Psoas muscle (tissue), 8 donors: ENCODE results near the gene MAP3K4. TPM values are rescaled to one million over a fixed set of nuclear protein-coding genes. Genes with fewer than 3 reads are reported as not detected.

Experiments used
- ATAC-seq, 4 donors: fragments of 200-7000 bp; cut with Tn5 transposase; one replicate each; pipeline ENCODE4 v1.9.1; 2020; ENCODE audit warnings: moderate library complexity in 3 of 4, mild to moderate bottlenecking in 2 of 4
- DNase-seq, 2 donors: peaks; one replicate each; pipeline ENCODE4 v3.0.0-alpha.2; 2020
- H3K27ac ChIP-seq: fragments of 200-600 bp; one replicate; pipeline ENCODE4 v1.8.0; 2022
- H3K27me3 ChIP-seq, 3 donors: fragments of 200-600 bp in 1 of 3; one replicate each; pipeline versions ENCODE4 v1.6.1 to v1.8.0; 2013 to 2022; ENCODE audit warnings: low read length in 2 of 3, mild to moderate bottlenecking in 2 of 3, moderate library complexity in 1 of 3; ENCODE audit not compliant: insufficient read depth in 3 of 3
- H3K36me3 ChIP-seq, 2 donors: fragments of 200-600 bp in 1 of 2; one replicate each; pipeline versions ENCODE4 v1.6.1 to v1.8.0; 2013 to 2022; ENCODE audit warnings: low read depth in 1 of 2, mild to moderate bottlenecking in 1 of 2, moderate library complexity in 1 of 2; ENCODE audit not compliant: insufficient read depth in 1 of 2
- H3K4me1 ChIP-seq: fragments of 200-600 bp; one replicate; pipeline ENCODE4 v1.8.0; 2022
- H3K4me3 ChIP-seq: fragments of 200-600 bp; one replicate; pipeline ENCODE4 v1.8.0; 2022; ENCODE audit warnings: mild to moderate bottlenecking
- H3K9me3 ChIP-seq: fragments of 200-600 bp; one replicate; pipeline ENCODE4 v1.8.0; 2022
- WGBS, 3 donors: extraction: QIAGEN DNeasy Blood & Tissue Kit; methylation state at CpG; one replicate each; pipeline versions ENCODE4 v1.1.6 to v1.1.7; 2013; 5-methylcytosine and 5-hydroxymethylcytosine counted together
- intact Hi-C, 2 donors: fragments of 100-400 bp; cut with DNase I; formaldehyde crosslinking; loops; one replicate each; pipeline versions ENCODE4 v1.11.0 to v1.14.2; 2022
- polyA plus RNA-seq, 3 donors: library from polyadenylated mRNA; stranded (reverse); fragments of 200-250 nt; gene quantifications; one replicate each; pipeline ENCODE4 v1.2.3, GENCODE V29; 2013
- total RNA-seq, 4 donors: library from RNA; stranded (reverse); fragmentation: NEBNext Ultra II Directional in 2 of 4; extraction: Animal tissue kit (Norgen Biotek cat#: 25700) in 2 of 4; gene quantifications; one replicate each; pipeline versions ENCODE4 v1.2.1 to v1.2.4, GENCODE V29; 2021 to 2023
- TF ChIP-seq, protein P1 (sequence below): fragments of 200-600 bp; IDR thresholded peaks from one replicate; pipeline ENCODE4 v1.8.0; 2022; ENCODE audit warnings: antibody characterized with exemption
- donor health status: healthy with polysubstance abuse.
- donor health status: DM: no; HTN: no; CAD: no; lungs with moderate emphysema.
- donor health status: Bipolar disorder and iron deficiency.
- donor health status: healthy.
- donor health status: DM: yes; HTN: yes; CAD: no.
- donor health status: DM: no; HTN: no; CAD: no.
- donor health status: DM: no; HTN: no; CAD: no.
- donor health status: DM: yes; HTN: yes; CAD: no.

The MAP3K4 gene
- total and polyA plus RNA-seq, 7 donors: 13.5 to 45.8 (median 19.4) TPM

DNA sequence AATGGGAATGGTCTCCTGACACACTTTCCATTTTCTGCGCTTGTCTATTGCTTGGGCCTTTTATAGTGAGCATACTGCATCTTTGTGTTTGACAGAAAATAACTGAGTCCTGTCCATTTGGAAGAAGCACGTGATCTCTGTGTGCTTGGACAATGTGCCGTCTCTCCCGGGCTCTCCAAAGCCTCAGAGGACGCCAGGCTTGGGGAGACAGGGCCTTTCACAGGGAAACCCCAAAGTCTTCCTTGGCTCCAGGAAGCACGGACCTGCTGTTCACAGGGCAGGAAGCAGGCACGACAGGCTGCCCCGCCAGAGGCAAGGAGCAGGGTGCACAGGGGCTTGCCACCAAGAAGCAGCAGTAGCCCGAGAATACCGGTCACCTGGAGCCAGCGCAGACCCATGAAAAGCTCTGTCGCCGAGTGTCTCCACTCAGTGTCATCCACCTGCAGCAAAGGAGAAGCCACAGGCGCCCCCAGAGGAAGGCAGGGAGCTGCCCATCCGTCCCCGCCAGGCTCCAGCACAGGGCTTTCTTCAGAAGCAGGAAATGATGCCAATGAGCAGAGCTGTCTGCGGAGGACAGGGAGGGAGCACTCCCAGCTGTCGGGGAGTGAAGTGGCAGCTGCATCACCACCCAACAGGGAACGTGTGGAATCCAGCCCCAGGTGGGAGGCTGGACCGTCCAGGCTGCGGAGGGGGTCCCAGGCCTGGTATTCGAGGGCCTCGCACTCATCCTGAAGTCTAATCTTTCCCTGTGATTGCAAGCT is 147.2 kb downstream of the MAP3K4 start:
- no peak for DNase-seq
- Histone ChIP-seq H3K27me3 (no peaks in the 10 kb centered on the region), H3K4me3 (no peak overlapping the region), H3K36me3 (peaks cover 0 to 24% of the 10 kb centered on the region in 2 donors), H3K9me3 (no peaks in the 10 kb centered on the region), H3K4me1 (no peaks in the 10 kb centered on the region), H3K27ac (no peak overlapping the region)
- ATAC-seq: no peak
- TF ChIP-seq, protein P1, sequence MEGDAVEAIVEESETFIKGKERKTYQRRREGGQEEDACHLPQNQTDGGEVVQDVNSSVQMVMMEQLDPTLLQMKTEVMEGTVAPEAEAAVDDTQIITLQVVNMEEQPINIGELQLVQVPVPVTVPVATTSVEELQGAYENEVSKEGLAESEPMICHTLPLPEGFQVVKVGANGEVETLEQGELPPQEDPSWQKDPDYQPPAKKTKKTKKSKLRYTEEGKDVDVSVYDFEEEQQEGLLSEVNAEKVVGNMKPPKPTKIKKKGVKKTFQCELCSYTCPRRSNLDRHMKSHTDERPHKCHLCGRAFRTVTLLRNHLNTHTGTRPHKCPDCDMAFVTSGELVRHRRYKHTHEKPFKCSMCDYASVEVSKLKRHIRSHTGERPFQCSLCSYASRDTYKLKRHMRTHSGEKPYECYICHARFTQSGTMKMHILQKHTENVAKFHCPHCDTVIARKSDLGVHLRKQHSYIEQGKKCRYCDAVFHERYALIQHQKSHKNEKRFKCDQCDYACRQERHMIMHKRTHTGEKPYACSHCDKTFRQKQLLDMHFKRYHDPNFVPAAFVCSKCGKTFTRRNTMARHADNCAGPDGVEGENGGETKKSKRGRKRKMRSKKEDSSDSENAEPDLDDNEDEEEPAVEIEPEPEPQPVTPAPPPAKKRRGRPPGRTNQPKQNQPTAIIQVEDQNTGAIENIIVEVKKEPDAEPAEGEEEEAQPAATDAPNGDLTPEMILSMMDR: no peak
- WGBS, 3 donors: 82 to 86% (median 83%) methylated on average over 23 of the region's 23 CpGs
- intact Hi-C loops: no loop called here

- ATAC-seq: no peak
- WGBS, 3 donors: 71 to 76% (median 73%) methylated on average over 18 of the region's 18 CpGs
- Histone ChIP-seq H3K4me1 (no peaks in the 10 kb centered on the region), H3K27ac (no peak overlapping the region), H3K36me3 (peaks cover 0 to 18% of the 10 kb centered on the region in 2 donors), H3K27me3 (no peaks in the 10 kb centered on the region), H3K9me3 (no peaks in the 10 kb centered on the region), H3K4me3 (no peak overlapping the region)
- TF ChIP-seq, protein P1: no peak
- intact Hi-C loops: no loop called here
- DNase-seq: no peak
These were observed 147.8 kb downstream of the MAP3K4 start for GRCh38 chr6:161139304-161139765.

GRCh38 chr6:161139766-161140553 is 148.4 kb downstream of the MAP3K4 start:
- intact Hi-C loops: no loop called here
- TF ChIP-seq, protein P1: no peak

DNA sequence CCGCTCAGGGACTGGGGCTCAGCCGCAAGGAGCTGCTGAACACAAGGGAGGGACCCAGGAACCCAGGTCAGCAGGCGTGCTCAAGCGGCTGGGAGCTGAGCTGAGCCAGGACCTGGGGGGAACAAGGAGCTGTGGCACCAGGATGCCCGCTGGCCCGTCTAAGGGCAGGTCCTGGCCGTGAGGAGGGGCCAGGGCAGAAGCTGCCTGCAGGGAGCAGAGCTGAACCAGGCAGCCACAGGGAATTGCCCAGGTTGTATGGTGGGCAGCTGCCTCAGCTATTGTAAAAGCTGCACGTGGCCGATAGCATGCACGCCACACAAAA is 148.9 kb downstream of the MAP3K4 start:
- no peak overlapping the region for H3K4me3 ChIP-seq
- no peaks in the 10 kb centered on the region for H3K27me3 ChIP-seq
- ATAC-seq (no peak), DNase-seq (no peak)
- no peaks in the 10 kb centered on the region for H3K9me3 ChIP-seq
- H3K4me1 ChIP-seq: no peaks in the 10 kb centered on the region
- H3K36me3 ChIP-seq: peaks cover 0 to 11% of the 10 kb centered on the region in 2 donors
- H3K27ac ChIP-seq: no peak overlapping the region
- intact Hi-C loops: no loop called here
- TF ChIP-seq, protein P1: no peak
- 92 to 93% (median 92%) methylated on average over 10 of the region's 10 CpGs for WGBS, 3 donors

More at GRCh38 chr6:161139766-161140553, 148.4 kb downstream of the MAP3K4 start:
- Histone ChIP-seq H3K9me3 (no peaks in the 10 kb centered on the region), H3K4me3 (no peak overlapping the region), H3K36me3 (peaks cover 0 to 14% of the 10 kb centered on the region in 2 donors), H3K27ac (no peak overlapping the region), H3K4me1 (no peaks in the 10 kb centered on the region), H3K27me3 (no peaks in the 10 kb centered on the region)
- ATAC-seq (peak in 1 of 4 donors; percentile 50), DNase-seq (peak; percentile 37 to 73)
- 81 to 85% (median 81%) methylated on average over 28 of the region's 28 CpGs for WGBS, 3 donors
